HEK293T (cell line): Measurements from ENCODE around the gene RAB6A.

Source experiments
- BHLHE40 ChIP-seq: fragments of 450-650 bp; IDR thresholded peaks from 2 replicates; pipeline ENCODE4 v1.6.1; 2016; ENCODE audit warnings: mild to moderate bottlenecking, moderate library complexity, borderline replicate concordance
- CTBP1 ChIP-seq: fragments of 450-650 bp; IDR thresholded peaks from 2 replicates; pipeline ENCODE4 v1.6.1; 2016; ENCODE audit warnings: borderline replicate concordance
- FOXA1 ChIP-seq: fragments of 450-650 bp; IDR thresholded peaks from 2 replicates; pipeline ENCODE4 v1.6.1; 2016; ENCODE audit warnings: mild to moderate bottlenecking
- FOXK2 ChIP-seq: fragments of 450-650 bp; IDR thresholded peaks from 2 replicates; pipeline ENCODE4 v1.6.1; 2016; ENCODE audit warnings: mild to moderate bottlenecking
- LEF1 ChIP-seq: fragments of 450-650 bp; IDR thresholded peaks from 2 replicates; pipeline ENCODE4 v1.6.1; 2017; ENCODE audit warnings: mild to moderate bottlenecking, borderline replicate concordance
- SUZ12 ChIP-seq: fragments of 450-650 bp; IDR thresholded peaks from 2 replicates; pipeline ENCODE4 v1.6.1; 2016; ENCODE audit warnings: mild to moderate bottlenecking

- TF ChIP-seq CTBP1 (no peak), LEF1 (no peak), FOXA1 (no peak), SUZ12 (no peak), BHLHE40 (no peak), FOXK2 (no peak)
Observed at GRCh38 chr11:73743045-73743444, 17.8 kb downstream of the RAB6A start.
